GM21381 (cell line): ENCODE data around the gene SLC35C1.

Experiments used
- ATAC-seq: cut with Tn5 transposase; IDR thresholded peaks from one replicate; pipeline ENCODE4 v1.9.1; 2021; ENCODE audit warnings: mild to moderate bottlenecking, moderate library complexity; ENCODE audit not compliant: unreplicated experiment

The SLC35C1 gene

DNA sequence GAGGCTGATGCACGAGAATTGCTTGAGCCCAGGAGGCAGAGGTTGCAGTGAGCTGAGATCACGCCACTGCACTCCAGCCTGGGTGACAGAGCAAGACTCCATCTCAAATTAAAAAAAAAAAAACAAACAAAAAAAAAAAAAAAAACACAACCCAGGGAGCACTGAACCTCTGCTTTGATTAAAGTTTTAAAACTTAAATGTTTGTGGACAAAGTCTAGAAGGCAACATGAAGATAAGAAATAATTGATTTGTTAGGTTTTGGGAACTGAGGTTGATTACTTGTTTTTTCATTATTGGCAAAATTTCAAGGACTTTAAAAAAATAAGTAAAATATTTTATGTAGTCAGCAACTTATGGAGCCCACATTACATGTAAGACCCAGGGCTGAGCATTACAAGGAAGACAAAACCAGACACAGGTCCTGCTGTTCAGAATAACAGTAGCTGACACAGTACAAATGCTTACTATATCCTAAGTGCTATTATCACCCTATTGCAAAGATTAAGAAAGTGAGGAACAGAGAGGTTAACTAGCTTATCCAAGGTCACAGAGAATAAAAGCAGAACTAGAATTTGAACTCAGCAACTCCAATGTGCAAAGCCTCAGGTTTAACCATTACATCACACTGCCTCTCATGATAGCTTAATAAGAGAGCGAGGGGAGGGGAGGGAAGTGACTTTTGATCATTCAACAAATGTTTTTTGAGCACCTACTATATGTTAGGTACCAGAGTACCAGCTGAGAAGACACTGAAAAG is 40.1 kb downstream of the SLC35C1 start:
- ATAC-seq, result no peak

GRCh38 chr11:45846174-45846675 is 41.3 kb downstream of the SLC35C1 start:
- no peak for ATAC-seq

DNA sequence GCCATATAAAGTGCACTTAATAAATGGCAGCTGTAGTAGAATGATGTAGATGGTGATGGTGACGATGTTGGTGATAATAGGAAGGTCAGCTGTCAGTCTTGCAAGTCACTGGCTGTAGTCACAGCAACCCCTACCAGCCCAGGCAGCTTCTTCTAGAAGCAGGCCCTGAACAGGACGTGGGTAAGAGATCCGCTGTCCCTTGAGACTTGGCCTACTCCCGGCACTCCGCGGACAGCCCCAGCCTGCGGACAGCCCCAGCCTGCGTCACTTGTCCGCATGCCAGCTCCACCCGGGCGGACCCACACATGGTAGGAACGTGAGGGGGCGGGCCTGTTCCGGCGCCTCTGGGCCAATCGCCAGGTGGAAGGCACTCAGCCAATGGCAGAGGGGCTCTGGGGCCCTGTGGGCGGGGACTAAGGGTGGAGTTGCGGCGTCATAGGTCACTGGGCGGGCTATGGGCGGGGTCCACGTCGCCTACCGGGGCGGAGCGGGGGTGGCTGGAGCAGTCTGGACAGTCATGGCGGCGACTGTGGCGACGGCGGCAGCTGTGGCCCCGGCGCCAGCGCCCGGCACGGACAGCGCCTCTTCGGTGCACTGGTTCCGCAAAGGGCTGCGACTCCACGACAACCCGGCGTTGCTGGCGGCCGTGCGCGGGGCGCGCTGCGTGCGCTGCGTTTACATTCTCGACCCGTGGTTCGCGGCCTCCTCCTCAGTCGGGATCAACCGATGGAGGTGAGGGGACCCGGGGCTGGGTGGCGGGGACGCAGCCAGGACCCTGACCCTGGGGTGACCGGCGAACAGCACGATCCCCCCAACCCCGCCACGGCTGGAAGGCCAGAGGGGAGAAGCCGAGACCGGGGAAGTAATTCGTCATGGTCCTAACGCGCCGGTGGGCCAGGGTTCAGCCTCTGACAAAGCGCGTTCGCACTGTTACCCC is 42.3 kb downstream of the SLC35C1 start, which contains the start of gene CRY2:
Gene CRY2, plus strand, starts transcription at position 502 of the 937 bp plus-strand sequence. Its CDS starts 16 bp downstream, at position 518.
- ATAC-seq, result peak; percentile 92

DNA sequence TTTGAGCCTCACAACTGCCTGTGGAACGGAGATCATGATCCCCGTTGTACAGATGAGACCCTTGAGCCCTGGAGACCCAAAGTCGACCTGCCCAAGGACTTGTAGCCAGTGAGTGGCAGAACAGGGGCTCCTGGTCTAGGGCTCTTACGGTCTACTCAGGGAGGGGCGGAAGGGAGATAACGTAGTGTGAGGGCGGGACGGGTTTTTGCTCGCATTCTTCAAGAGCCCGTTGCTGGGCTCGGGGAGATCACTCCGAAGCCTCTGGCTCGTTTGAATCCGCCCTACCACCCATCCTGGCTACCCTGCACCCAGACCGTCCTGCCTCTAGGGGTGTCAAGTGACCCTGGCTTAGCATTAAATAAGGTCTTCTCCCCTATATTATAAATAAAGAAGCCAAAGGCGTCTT is 43.0 kb downstream of the SLC35C1 start:
- no peak for ATAC-seq

GRCh38 chr11:45848654-45849081 is 43.7 kb downstream of the SLC35C1 start:
- no peak for ATAC-seq

- ATAC-seq, result no peak
Measured at GRCh38 chr11:45850446-45850845, 45.5 kb downstream of the SLC35C1 start.

- no peak for ATAC-seq
Measured at GRCh38 chr11:45851228-45851627, 46.3 kb downstream of the SLC35C1 start.

GRCh38 chr11:45852018-45852711 is 47.2 kb downstream of the SLC35C1 start:
- ATAC-seq, result no peak

GRCh38 chr11:45852712-45853101 is 47.8 kb downstream of the SLC35C1 start:
- ATAC-seq, result no peak

DNA sequence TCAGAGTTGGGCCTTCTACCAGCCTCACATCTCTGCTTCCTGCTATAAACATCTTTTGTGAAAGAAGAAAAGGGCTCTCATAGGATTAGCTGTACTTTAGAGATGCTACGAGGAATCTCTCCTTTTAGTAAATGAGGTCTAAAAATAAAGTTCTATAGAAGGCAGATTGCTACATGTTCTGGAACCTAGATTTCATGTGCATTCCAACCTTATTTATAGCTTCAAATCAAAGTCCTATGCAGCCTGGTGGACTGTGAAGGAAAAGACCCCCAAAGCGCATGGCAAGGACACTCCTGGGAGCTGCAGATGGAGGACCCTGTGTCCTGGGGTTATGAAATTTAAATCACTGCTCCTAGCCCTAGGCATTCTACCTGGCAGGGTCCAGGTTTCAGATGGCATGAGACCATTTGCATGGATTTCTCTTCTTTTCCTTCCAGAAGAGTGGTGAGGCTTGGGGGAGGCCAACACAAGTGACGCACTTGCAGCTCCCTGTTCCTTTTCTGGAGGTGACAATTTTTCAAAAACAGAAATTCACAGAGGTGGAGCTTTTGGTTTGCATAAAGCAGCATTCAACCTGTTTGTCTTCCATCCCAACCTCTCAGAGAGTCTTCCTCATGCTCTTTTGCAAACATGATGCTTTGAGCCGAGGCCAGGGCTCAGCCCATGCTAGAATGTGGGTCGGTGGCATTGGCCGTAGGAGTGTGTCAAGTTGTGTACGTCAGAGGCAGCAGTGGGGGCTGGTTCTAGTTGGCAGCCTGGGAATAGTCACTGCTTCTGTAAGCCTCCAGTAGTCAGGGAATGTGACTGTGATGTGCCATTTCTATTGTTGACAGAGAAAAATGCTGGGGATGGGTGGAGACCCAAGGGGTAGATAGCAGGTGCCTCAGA is 48.6 kb downstream of the SLC35C1 start:
- no peak for ATAC-seq

GRCh38 chr11:45855308-45855707 is 50.4 kb downstream of the SLC35C1 start:
- ATAC-seq, result no peak

GRCh38 chr11:45856044-45856468 is 51.1 kb downstream of the SLC35C1 start:
- no peak for ATAC-seq

DNA sequence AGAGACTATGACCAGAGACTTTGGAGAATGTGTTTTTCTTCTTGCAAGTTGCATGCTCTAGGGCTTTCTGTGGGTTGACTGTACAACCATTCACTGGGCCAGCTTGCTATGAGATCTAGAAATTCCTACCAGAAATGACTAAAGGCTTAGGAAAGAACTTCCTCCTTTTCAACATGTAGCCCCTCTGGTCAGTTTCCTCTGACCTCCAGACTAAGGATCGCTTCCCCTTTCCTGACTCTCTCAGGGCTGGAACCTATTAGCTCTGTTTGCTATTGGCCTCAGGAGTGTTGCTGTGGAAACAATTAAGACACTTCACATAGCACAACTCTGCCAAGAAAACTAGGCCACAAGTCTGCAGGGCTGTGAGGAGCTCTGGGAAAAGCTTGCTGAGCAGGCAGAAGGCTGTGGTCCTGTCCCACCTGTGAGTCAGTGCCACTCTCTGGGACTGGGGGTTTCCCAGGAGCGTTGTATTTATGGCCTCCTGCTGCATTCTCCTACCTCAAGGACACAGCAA is 53.1 kb downstream of the SLC35C1 start:
- no peak for ATAC-seq

DNA sequence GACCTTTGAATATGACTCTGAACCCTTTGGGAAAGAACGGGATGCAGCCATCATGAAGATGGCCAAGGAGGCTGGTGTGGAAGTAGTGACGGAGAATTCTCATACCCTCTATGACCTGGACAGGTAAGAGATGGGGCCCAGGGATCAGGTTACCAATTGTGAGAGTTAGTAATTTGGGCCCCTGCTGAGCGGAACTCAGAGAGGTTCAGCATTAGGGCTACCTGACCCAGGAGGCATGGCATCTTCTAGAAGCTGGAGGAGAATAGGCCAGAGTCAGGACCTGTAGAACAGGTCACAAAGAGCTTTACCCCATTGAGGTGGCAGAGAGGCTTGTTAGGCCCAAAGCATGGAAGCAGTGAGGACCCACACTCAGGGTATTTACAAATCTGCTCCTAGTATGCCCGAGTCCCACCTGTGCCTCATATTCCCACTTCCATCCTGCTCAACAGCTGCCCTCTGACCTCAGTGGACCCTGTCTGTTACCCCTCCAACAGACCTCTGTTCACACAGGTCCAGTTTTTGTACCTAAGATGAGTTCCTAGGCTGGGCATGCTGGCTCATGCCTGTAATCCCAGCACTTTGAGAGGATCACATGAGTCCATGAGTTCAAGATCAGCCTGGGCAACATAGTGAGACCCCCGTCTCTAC is 53.9 kb downstream of the SLC35C1 start:
- ATAC-seq, result no peak

DNA sequence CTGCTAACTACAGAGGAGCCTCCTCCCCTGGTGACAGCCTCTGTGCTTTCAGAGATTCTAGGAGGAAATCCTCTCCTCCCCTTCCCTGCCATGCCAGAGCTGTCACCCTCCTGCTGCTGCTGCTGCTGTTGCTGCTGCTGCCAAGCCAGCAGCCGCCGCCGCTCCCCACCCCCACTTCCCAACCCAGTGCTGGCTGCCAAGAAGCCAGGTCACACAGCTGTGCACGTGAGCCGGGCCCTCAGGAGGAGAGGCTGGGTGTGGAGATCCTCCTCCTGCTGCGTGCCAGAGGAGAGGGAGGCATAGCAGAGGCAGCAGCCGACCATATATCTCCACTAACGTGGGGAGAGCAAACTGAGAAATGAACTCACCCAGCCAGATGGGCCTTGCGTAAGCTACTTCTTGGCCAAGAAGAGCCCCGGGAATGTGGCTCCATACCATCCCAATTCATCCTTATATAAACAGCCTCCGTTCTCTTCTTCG is 54.8 kb downstream of the SLC35C1 start:
- ATAC-seq, result no peak

- ATAC-seq, result no peak
Measured at GRCh38 chr11:45860348-45860747, 55.4 kb downstream of the SLC35C1 start.

DNA sequence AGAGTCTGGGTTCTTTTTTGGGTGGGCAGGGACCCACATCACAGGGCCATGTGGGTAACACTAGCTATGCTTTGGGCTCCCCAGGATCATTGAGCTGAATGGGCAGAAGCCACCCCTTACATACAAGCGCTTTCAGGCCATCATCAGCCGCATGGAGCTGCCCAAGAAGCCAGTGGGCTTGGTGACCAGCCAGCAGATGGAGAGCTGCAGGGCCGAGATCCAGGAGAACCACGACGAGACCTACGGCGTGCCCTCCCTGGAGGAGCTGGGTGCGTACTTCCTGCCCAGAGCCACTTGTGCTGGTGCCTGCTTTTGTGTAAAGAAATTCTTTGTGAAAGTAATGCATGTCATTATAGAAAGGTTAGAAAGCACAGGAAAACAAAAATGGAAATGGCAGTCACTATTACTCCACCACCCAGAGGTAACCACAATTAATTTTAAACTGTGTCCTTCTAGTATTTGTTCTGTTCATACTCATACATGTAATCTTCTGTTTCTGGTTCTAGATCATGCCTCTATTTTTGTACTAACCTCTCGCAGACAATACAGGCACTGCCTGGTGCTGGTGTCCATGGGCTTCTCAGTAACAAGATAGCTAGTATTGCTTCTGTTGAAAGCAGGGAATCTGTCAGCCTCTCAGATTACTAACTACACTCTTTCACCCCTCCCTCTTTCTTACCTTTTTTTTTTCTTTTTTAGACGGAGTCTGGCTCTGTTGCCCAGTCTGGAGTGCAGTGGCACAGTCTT is 56.0 kb downstream of the SLC35C1 start:
- no peak for ATAC-seq
